Keratinocyte (primary cell): ENCODE measurements around the gene OR2AT4.

Source experiments
- CTCF ChIP-seq, 3 experiments: IDR thresholded peaks in 1 of 3; conservative IDR thresholded peaks in 1 of 3; optimal IDR thresholded peaks in 1 of 3; 2 replicates in 2 of 3; 3 replicates in 1 of 3; pipeline versions ENCODE3 to v1.5.1; 2011; ENCODE audit warnings: low read length in 3 of 3, mild to moderate bottlenecking in 3 of 3, moderate library complexity in 2 of 3, control low read depth in 1 of 3, inconsistent platforms in 1 of 3; ENCODE audit not compliant: insufficient read depth in 2 of 3; ENCODE audit errors: extremely low read depth in 1 of 3
- EZH2 ChIP-seq: IDR thresholded peaks from one replicate; pipeline ENCODE4 v1.6.1; 2012; ENCODE audit warnings: inconsistent platforms, mild to moderate bottlenecking, low read length, moderate library complexity

GRCh38 chr11:75101424-75102128 lies 4.9 kb upstream of the OR2AT4 start:
- no peak for TF ChIP-seq EZH2
- no peak for TF ChIP-seq CTCF (optimal IDR thresholded peaks at IDR 0.05 in 1 of 3, IDR thresholded peaks at IDR 0.05 in 1 of 3, conservative IDR thresholded peaks at IDR 0.05 in 1 of 3; ENCODE audit: extremely low read depth in 1 of 3, insufficient read depth in 2 of 3, low read length in 3 of 3)
